Measurements from ENCODE around the gene TMC8. TPM values are rescaled to one million over a fixed set of nuclear protein-coding genes. Genes with fewer than 3 reads are reported as not detected.
"Not testable (repeated sequence)": the region's sequence is repeated elsewhere in the genome, so short reads cannot be mapped to it uniquely, and the experiment has no call there.

TMC8 gene
- total RNA-seq, 1 donor from 2014 or later: 1.3 TPM

DNA sequence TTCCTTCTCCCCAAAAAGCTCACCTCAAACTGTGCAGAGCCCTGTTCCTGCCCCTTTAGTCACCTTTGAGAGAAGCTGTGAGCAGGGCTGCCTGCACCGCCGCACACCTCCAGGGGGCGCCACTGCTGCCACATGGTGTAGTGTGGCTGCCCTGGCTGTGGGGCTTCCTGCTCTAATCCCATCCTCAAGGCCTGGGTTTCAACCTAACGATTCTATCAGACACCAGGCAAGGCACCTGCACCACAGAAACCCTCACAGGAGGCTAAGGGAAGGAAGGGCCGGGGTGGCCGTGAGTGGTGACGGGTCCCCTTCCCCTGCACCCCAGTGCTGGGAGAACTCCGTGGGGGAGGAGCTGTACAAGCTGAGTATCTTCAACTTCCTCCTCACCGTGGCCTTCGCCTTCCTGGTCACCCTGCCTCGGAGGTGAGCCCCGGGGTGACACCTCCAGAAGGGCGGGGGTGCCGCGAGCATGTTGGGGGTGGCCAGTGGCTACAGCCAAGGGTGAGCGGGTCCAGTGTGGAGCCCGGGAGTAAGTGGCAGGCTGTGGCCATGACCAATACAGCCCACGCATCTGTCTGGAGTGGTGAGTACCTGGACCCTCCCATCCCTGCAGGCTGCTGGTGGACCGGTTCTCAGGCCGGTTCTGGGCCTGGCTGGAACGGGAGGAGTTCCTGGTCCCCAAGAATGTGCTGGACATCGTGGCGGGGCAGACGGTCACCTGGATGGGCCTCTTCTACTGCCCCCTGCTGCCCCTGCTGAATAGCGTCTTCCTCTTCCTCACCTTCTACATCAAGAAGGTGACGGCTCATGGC lies 7.0 kb downstream of the TMC8 start:
- H3K36me3 ChIP-seq: no peaks in the 10 kb centered on the region
- H3K9me3 ChIP-seq (replicated peaks): no peaks in the 10 kb centered on the region
- TF ChIP-seq, protein P1, sequence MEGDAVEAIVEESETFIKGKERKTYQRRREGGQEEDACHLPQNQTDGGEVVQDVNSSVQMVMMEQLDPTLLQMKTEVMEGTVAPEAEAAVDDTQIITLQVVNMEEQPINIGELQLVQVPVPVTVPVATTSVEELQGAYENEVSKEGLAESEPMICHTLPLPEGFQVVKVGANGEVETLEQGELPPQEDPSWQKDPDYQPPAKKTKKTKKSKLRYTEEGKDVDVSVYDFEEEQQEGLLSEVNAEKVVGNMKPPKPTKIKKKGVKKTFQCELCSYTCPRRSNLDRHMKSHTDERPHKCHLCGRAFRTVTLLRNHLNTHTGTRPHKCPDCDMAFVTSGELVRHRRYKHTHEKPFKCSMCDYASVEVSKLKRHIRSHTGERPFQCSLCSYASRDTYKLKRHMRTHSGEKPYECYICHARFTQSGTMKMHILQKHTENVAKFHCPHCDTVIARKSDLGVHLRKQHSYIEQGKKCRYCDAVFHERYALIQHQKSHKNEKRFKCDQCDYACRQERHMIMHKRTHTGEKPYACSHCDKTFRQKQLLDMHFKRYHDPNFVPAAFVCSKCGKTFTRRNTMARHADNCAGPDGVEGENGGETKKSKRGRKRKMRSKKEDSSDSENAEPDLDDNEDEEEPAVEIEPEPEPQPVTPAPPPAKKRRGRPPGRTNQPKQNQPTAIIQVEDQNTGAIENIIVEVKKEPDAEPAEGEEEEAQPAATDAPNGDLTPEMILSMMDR (IDR thresholded peaks at IDR 0.05; ENCODE audit: borderline replicate concordance): no peak
- H3K27ac ChIP-seq (replicated peaks): no peak overlapping the region
- DNase-seq: no peak
- intact Hi-C loops (cut with micrococcal nuclease): no loop called here
- peaks cover 31% of the 10 kb centered on the region for H3K4me1 ChIP-seq
- H3K4me3 ChIP-seq: no peak overlapping the region
- no peaks in the 10 kb centered on the region for H3K27me3 ChIP-seq (ENCODE audit: low read depth)

GRCh38 chr17:78138204-78139060 lies 7.9 kb downstream of the TMC8 start:
- H3K27me3 ChIP-seq (ENCODE audit: low read depth): no peaks in the 10 kb centered on the region
- no peaks in the 10 kb centered on the region for H3K36me3 ChIP-seq
- TF ChIP-seq, protein P1 (IDR thresholded peaks at IDR 0.05; ENCODE audit: borderline replicate concordance): no peak
- DNase-seq: no peak
- no peak overlapping the region for H3K4me3 ChIP-seq
- no peak overlapping the region for H3K27ac ChIP-seq (replicated peaks)
- H3K4me1 ChIP-seq: peaks cover 27% of the 10 kb centered on the region
- H3K9me3 ChIP-seq (replicated peaks): no peaks in the 10 kb centered on the region
- intact Hi-C loops (cut with micrococcal nuclease): no loop called here

- H3K27ac ChIP-seq (replicated peaks); DNase-seq; H3K4me3 ChIP-seq; H3K27me3 ChIP-seq (ENCODE audit: low read depth); H3K36me3 ChIP-seq; H3K9me3 ChIP-seq (replicated peaks); intact Hi-C loops (cut with micrococcal nuclease): not testable (repeated sequence)
- peaks cover 29% of the 10 kb centered on the region for H3K4me1 ChIP-seq
Observed at GRCh38 chr17:78139861-78140168, 9.2 kb downstream of the TMC8 start.

GRCh38 chr17:78140169-78141051 lies 9.8 kb downstream of the TMC8 start:
- TF ChIP-seq, protein P1 (IDR thresholded peaks at IDR 0.05; ENCODE audit: borderline replicate concordance): no peak
- peak; percentile 88 for DNase-seq
- H3K27me3 ChIP-seq (ENCODE audit: low read depth): no peaks in the 10 kb centered on the region
- no peaks in the 10 kb centered on the region for H3K9me3 ChIP-seq (replicated peaks)
- H3K36me3 ChIP-seq: no peaks in the 10 kb centered on the region
- intact Hi-C loops (cut with micrococcal nuclease): no loop called here
- H3K4me1 ChIP-seq: peaks cover 35% of the 10 kb centered on the region
- no peak overlapping the region for H3K4me3 ChIP-seq
- H3K27ac ChIP-seq (replicated peaks): peak overlapping the region; percentile 27

DNA sequence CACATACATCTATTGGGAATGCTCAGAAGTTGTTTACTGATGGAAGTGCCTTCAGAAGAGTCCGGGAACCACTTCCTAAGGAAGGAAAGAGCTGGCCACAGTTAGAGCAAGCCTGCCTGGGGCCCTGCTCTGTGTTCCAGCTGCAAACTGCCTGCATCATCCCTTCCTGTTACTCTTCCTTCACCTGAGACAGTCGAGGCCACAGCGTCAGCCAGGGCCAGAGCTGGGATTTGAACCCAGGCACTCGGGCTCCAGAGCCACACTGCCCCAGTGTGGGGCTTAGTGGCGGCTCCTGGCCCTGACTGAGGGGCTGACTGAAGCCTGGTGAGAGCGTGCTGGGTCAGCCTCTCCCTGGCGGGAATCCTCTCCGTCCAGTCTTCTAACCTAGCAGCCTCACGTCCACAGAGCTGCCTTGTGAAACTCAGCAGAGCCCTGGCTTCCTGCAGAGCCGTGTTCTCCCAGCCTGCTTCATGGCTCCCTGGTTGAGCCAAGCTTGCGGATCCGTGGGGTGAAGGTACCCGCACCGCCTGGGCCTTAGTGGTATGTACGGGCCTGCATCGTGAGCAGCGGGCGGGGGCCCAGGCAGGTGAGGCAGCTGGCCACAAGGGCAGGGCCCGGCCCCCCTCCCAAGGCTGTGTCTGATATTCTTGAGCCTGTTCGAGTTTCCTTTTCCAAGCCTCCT lies 11.0 kb downstream of the TMC8 start:
- no peak overlapping the region for H3K27ac ChIP-seq (replicated peaks)
- TF ChIP-seq, protein P1 (IDR thresholded peaks at IDR 0.05; ENCODE audit: borderline replicate concordance): no peak
- no peak overlapping the region for H3K4me3 ChIP-seq
- no peaks in the 10 kb centered on the region for H3K9me3 ChIP-seq (replicated peaks)
- H3K4me1 ChIP-seq: peaks cover 42% of the 10 kb centered on the region
- no peaks in the 10 kb centered on the region for H3K36me3 ChIP-seq
- intact Hi-C loops (cut with micrococcal nuclease): no loop called here
- no peaks in the 10 kb centered on the region for H3K27me3 ChIP-seq (ENCODE audit: low read depth)
- no peak for DNase-seq

Data from left ventricle myocardium inferior (tissue), 1 donor.